Measurements from ENCODE around the gene B3GNT4.

DNA sequence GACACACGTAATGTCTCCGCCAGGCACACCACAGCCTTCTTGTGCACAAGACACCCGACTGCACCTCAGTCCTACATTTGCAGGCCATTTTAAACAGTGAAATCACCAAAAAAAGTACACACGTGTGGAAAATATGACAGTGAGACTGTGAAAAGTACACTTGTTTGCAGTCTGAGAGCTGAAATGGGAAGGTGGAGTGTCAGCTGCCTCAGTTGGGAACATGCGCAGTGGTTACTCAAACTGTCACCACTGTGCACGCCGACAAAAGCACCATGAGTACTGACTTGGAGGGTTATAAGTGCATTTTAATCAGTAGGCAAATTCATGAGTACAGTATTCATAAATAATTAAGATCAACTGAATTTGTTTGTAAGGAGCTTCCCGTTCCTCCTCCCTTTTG is 47.0 kb downstream of the B3GNT4 start:
- TF ChIP-seq EZH2 (IDR thresholded peaks at IDR 0.05), result no peak
- TF ChIP-seq POLR2AphosphoS5 (IDR thresholded peaks at IDR 0.05; ENCODE audit: borderline replicate concordance, low read depth, low read length), result no peak
